WTC11 (cell line): ENCODE data around the gene LMOD2. TPM values are rescaled to one million over a fixed set of nuclear protein-coding genes. Genes with fewer than 3 reads are reported as not detected.
A peak's percentile ranks its signal among the peaks of the same experiment; 100 is the strongest.

Source experiments
- ATAC-seq: fragments of 200-7000 bp; cut with Tn5 transposase; 2 replicates; pipeline ENCODE4 v1.10.0; 2021; ENCODE audit warnings: mild to moderate bottlenecking, moderate library complexity
- CTCF ChIA-PET: fragments of 300-600 bp; sonication (Branson Sonifier 250); formaldehyde crosslinking; loops from one replicate; lab custom pipeline; 2021; ENCODE audit warnings: antibody characterized with exemption; lab: Charles Lee
- POLR2A ChIA-PET: fragments of 350-600 bp; sonication (Branson Sonifier 250); formaldehyde crosslinking; loops from one replicate; lab custom pipeline; 2021; ENCODE audit warnings: antibody characterized with exemption; lab: Charles Lee
- DNase-seq: peaks from one replicate; pipeline ENCODE4 v3.0.0; 2021; ENCODE audit warnings: low spot score
- H3K27ac Mint-ChIP-seq: 2 replicates; pipeline ENCODE4 v1.8.0; 2021; ENCODE audit warnings: mixed read lengths
- H3K27me3 Mint-ChIP-seq: 2 replicates; pipeline ENCODE4 v1.8.0; 2021; ENCODE audit warnings: low read depth, mild to moderate bottlenecking, moderate library complexity, mixed read lengths
- H3K36me3 Mint-ChIP-seq: 2 replicates; pipeline ENCODE4 v1.8.0; 2021; ENCODE audit warnings: mixed read lengths
- H3K4me1 Mint-ChIP-seq: 2 replicates; pipeline ENCODE4 v1.8.0; 2022; ENCODE audit warnings: mixed read lengths
- H3K4me3 Mint-ChIP-seq: 2 replicates; pipeline ENCODE4 v1.8.0; 2021; ENCODE audit warnings: mild to moderate bottlenecking, moderate library complexity, mixed read lengths
- H3K9me3 Mint-ChIP-seq: 2 replicates; pipeline ENCODE4 v1.8.0; 2021; ENCODE audit warnings: mixed read lengths
- E2F4 ChIP-seq: sonication (generic); formaldehyde crosslinking; IDR thresholded peaks from 2 replicates; pipeline ENCODE4 v1.8.1; 2022; ENCODE audit warnings: low read depth, mild to moderate bottlenecking, moderate library complexity, missing genetic modification reagents, borderline replicate concordance
- EMX1 ChIP-seq: fragments of 250-450 bp; sonication (Bioruptor Pico); IDR thresholded peaks from 2 replicates; pipeline ENCODE4 v1.8.0; 2021; ENCODE audit warnings: mild to moderate bottlenecking
- FOXJ3 ChIP-seq: sonication (generic); formaldehyde crosslinking; IDR thresholded peaks from 2 replicates; pipeline ENCODE4 v1.9.0; 2021; ENCODE audit warnings: missing genetic modification reagents, mild to moderate bottlenecking, borderline replicate concordance
- IRF1 ChIP-seq: sonication (generic); formaldehyde crosslinking; IDR thresholded peaks from 2 replicates; pipeline ENCODE4 v1.8.0; 2023; ENCODE audit warnings: missing genetic modification reagents
- JAZF1 ChIP-seq: fragments of 250-450 bp; sonication (Bioruptor Pico); IDR thresholded peaks from 2 replicates; pipeline ENCODE4 v1.9.0; 2021; ENCODE audit warnings: moderate library complexity, mild to moderate bottlenecking, inconsistent platforms
- KAT7 ChIP-seq: sonication (generic); formaldehyde crosslinking; IDR thresholded peaks from 2 replicates; pipeline ENCODE4 v1.8.1; 2023; ENCODE audit warnings: missing genetic modification reagents, mild to moderate bottlenecking, borderline replicate concordance
- MYBL2 ChIP-seq: sonication (generic); formaldehyde crosslinking; IDR thresholded peaks from 2 replicates; pipeline ENCODE4 v1.8.1; 2023; ENCODE audit warnings: mild to moderate bottlenecking, moderate library complexity, missing genetic modification reagents
- NFATC4 ChIP-seq: fragments of 250-450 bp; sonication (Bioruptor Pico); IDR thresholded peaks from 2 replicates; pipeline ENCODE4 v1.9.0; 2021; ENCODE audit warnings: mild to moderate bottlenecking
- NR1H2 ChIP-seq: sonication (generic); formaldehyde crosslinking; IDR thresholded peaks from 2 replicates; pipeline ENCODE4 v1.9.0; 2021; ENCODE audit warnings: mild to moderate bottlenecking, moderate library complexity, missing genetic modification reagents
- RELA ChIP-seq: sonication (generic); formaldehyde crosslinking; IDR thresholded peaks from 2 replicates; pipeline ENCODE4 v1.8.1; 2022; ENCODE audit warnings: missing genetic modification reagents, mild to moderate bottlenecking, borderline replicate concordance
- SMAD3 ChIP-seq: sonication (generic); formaldehyde crosslinking; IDR thresholded peaks from 2 replicates; pipeline ENCODE4 v1.8.0; 2022; ENCODE audit warnings: missing genetic modification reagents, mild to moderate bottlenecking, borderline replicate concordance
- TCF7 ChIP-seq: sonication (generic); formaldehyde crosslinking; IDR thresholded peaks from 2 replicates; pipeline ENCODE4 v1.8.0; 2022; ENCODE audit warnings: mild to moderate bottlenecking, low read depth, missing genetic modification reagents, moderate library complexity
- TEAD4 ChIP-seq: sonication (generic); formaldehyde crosslinking; IDR thresholded peaks from 2 replicates; pipeline ENCODE4 v1.8.0; 2022; ENCODE audit warnings: mild to moderate bottlenecking, missing genetic modification reagents
- USF1 ChIP-seq: sonication (generic); formaldehyde crosslinking; IDR thresholded peaks from 2 replicates; pipeline ENCODE4 v1.8.0; 2022; ENCODE audit warnings: mild to moderate bottlenecking, missing genetic modification reagents
- ZBTB21 ChIP-seq: sonication (generic); formaldehyde crosslinking; IDR thresholded peaks from 2 replicates; pipeline ENCODE4 v1.8.1; 2023; ENCODE audit warnings: mild to moderate bottlenecking, missing genetic modification reagents, borderline replicate concordance
- ZBTB43 ChIP-seq: sonication (generic); formaldehyde crosslinking; IDR thresholded peaks from 2 replicates; pipeline ENCODE4 v1.8.1; 2023; ENCODE audit warnings: mild to moderate bottlenecking, missing genetic modification reagents
- ZNF281 ChIP-seq: sonication (generic); formaldehyde crosslinking; IDR thresholded peaks from 2 replicates; pipeline ENCODE4 v1.8.0; 2023; ENCODE audit warnings: mild to moderate bottlenecking, missing genetic modification reagents
- ZNF416 ChIP-seq: fragments of 250-450 bp; sonication (Bioruptor Pico); IDR thresholded peaks from 2 replicates; pipeline ENCODE4 v1.9.0; 2021; ENCODE audit warnings: mild to moderate bottlenecking, inconsistent platforms
- ZNF425 ChIP-seq: fragments of 250-450 bp; sonication (Bioruptor Pico); conservative IDR thresholded peaks from 2 replicates; pipeline ENCODE4 v1.9.0; 2021; ENCODE audit warnings: mild to moderate bottlenecking
- ZNF532 ChIP-seq: fragments of 250-450 bp; sonication (Bioruptor Pico); IDR thresholded peaks from 2 replicates; pipeline ENCODE4 v1.9.0; 2021; ENCODE audit warnings: mild to moderate bottlenecking, borderline replicate concordance
- total RNA-seq: library from RNA; stranded (reverse); gene quantifications from 3 replicates; pipeline ENCODE4 v1.2.3, GENCODE V29; 2021

Gene LMOD2
- total RNA-seq, 1 experiment from 2014 or later, result not detected

- Mint-ChIP-seq H3K27ac (no peak overlapping the region), H3K4me1 (peaks cover 25% of the 10 kb centered on the region), H3K36me3 (peaks cover 32% of the 10 kb centered on the region), H3K9me3 (no peaks in the 10 kb centered on the region), H3K27me3 (no peaks in the 10 kb centered on the region), H3K4me3 (no peak overlapping the region)
- POLR2A ChIA-PET, result no interaction called here
- no peak for DNase-seq
- no peak for ATAC-seq
- TF ChIP-seq RELA (CRISPR knock-in tag) (no peak), E2F4 (CRISPR knock-in tag) (no peak), TEAD4 (no peak), ZNF532 (CRISPR knock-in tag) (no peak), SMAD3 (CRISPR knock-in tag) (no peak), TCF7 (CRISPR knock-in tag) (no peak)
- CTCF ChIA-PET, result interaction anchor here (3.0 kb wide), 1 partner anchor 8 kb away, joined by 27 read pairs; no protein-coding TSS in a partner anchor
Observed at GRCh38 chr7:123690550-123690949, 34.9 kb downstream of the LMOD2 start.

- H3K36me3 Mint-ChIP-seq, result peaks cover 36% of the 10 kb centered on the region
- POLR2A ChIA-PET, result interaction anchor here (0.6 to 2.5 kb wide), 5 partner anchors 10 to 98 kb away, joined by 3 to 16 read pairs (median 3); partner anchors contain the start of gene WASL
- CTCF ChIA-PET, result interaction anchor here (0.7 to 3.0 kb wide), 10 partner anchors 10 to 198 kb away, joined by 3 to 32 read pairs (median 4); no protein-coding TSS in a partner anchor
- H3K27me3 Mint-ChIP-seq, result no peaks in the 10 kb centered on the region
- DNase-seq (peak; percentile 77), ATAC-seq (peak; percentile 100)
- H3K9me3 Mint-ChIP-seq, result no peaks in the 10 kb centered on the region
- peak overlapping the region; percentile 33 for H3K4me3 Mint-ChIP-seq
- peak overlapping the region; percentile 84 for H3K27ac Mint-ChIP-seq
- peaks cover 25% of the 10 kb centered on the region for H3K4me1 Mint-ChIP-seq
- peak; percentile 59; the same call in 1 of the 2 replicates for TF ChIP-seq MYBL2 (CRISPR knock-in tag)
- no peak for TF ChIP-seq NR1H2
- TF ChIP-seq ZBTB43, result 0 out of 2 replicates have a peak, but pooled peaks have one; percentile 55
- no peak for TF ChIP-seq IRF1 (CRISPR knock-in tag)
- no peak for TF ChIP-seq KAT7 (CRISPR knock-in tag)
- no peak for TF ChIP-seq ZBTB21 (CRISPR knock-in tag)
- peak; percentile 90; the same call in 1 of the 2 replicates for TF ChIP-seq ZNF281 (CRISPR knock-in tag)
- TF ChIP-seq EMX1 (CRISPR knock-in tag), result peak; percentile 87; the same call in 1 of the 2 replicates
- TF ChIP-seq ZNF416 (CRISPR knock-in tag), result 0 out of 2 replicates have a peak, but pooled peaks have one; percentile 42
- no peak for TF ChIP-seq FOXJ3 (CRISPR knock-in tag)
- 0 out of 2 replicates have a peak, but pooled peaks have one; percentile 20 for TF ChIP-seq ZNF425
- no peak for TF ChIP-seq JAZF1 (CRISPR knock-in tag)
- TF ChIP-seq NFATC4 (CRISPR knock-in tag), result no peak
- no peak for TF ChIP-seq USF1 (CRISPR knock-in tag)
Observed at GRCh38 chr7:123692471-123692877, 36.8 kb downstream of the LMOD2 start.
